Vagina (tissue), 2 donors: Measurements from ENCODE around the gene MAP1B. TPM values are rescaled to one million over a fixed set of nuclear protein-coding genes. Genes with fewer than 3 reads are reported as not detected.

Experiments
- DNase-seq, 2 donors: peaks; one replicate each; pipeline ENCODE4 v3.0.0-alpha.2; 2017; ENCODE audit errors: extremely low spot score in 2 of 2
- H3K27ac ChIP-seq: fragments of 200-600 bp; sonication (generic); one replicate; pipeline ENCODE4 v1.5.1; 2019
- H3K27me3 ChIP-seq: fragments of 200-600 bp; sonication (generic); one replicate; pipeline ENCODE4 v1.5.1; 2019
- H3K36me3 ChIP-seq, 2 donors: fragments of 200-600 bp; sonication (generic); one replicate each; pipeline ENCODE4 v1.5.1; 2017 to 2019
- H3K4me1 ChIP-seq: fragments of 200-600 bp; sonication (generic); one replicate; pipeline ENCODE4 v1.5.1; 2019
- H3K4me3 ChIP-seq, 2 donors: fragments of 200-600 bp; sonication (generic); 1 replicate in 1 of 2; 2 replicates in 1 of 2; pipeline ENCODE4 v1.5.1; 2016 to 2019
- H3K9me3 ChIP-seq: fragments of 200-600 bp; sonication (generic); one replicate; pipeline ENCODE4 v1.5.1; 2019
- POLR2A ChIP-seq, 2 donors: fragments of 450-650 bp; IDR thresholded peaks; one replicate each; pipeline ENCODE4 v1.6.1; 2017; ENCODE audit warnings: antibody characterized with exemption in 2 of 2, mild to moderate bottlenecking in 2 of 2, moderate library complexity in 2 of 2
- POLR2AphosphoS5 ChIP-seq, 2 donors: sonication (generic); formaldehyde crosslinking; IDR thresholded peaks; one replicate each; pipeline ENCODE4 v1.9.0; 2017; ENCODE audit warnings: antibody characterized with exemption in 2 of 2, mild to moderate bottlenecking in 2 of 2, low read depth in 1 of 2; ENCODE audit not compliant: insufficient read depth in 1 of 2
- intact Hi-C: fragments of 100-400 bp; cut with DNase I; formaldehyde crosslinking; loops from one replicate; pipeline ENCODE4 v1.15.1; 2023
- total RNA-seq: library from RNA; depleted of rRNA; stranded (reverse); fragments of >200 nt; gene quantifications from one replicate; pipeline ENCODE4 v1.2.3, GENCODE V29; 2016
- TF ChIP-seq, protein P1 (sequence below), 3 experiments: fragments of 450-650 bp in 2 of 3; fragments of 200-600 bp in 1 of 3; sonication (generic) in 1 of 3; IDR thresholded peaks; one replicate each; pipeline ENCODE4 v1.5.1; 2017 to 2019; ENCODE audit warnings: antibody characterized with exemption in 3 of 3, mild to moderate bottlenecking in 2 of 3, moderate library complexity in 2 of 3

Gene MAP1B
- total RNA-seq, 1 donor from 2014 or later: 386 TPM

- intact Hi-C loops: no loop called here
- no peak for DNase-seq
- no peak overlapping the region for H3K27ac ChIP-seq
- no peaks in the 10 kb centered on the region for H3K9me3 ChIP-seq
- no peak overlapping the region for H3K4me3 ChIP-seq
- TF ChIP-seq, protein P1, sequence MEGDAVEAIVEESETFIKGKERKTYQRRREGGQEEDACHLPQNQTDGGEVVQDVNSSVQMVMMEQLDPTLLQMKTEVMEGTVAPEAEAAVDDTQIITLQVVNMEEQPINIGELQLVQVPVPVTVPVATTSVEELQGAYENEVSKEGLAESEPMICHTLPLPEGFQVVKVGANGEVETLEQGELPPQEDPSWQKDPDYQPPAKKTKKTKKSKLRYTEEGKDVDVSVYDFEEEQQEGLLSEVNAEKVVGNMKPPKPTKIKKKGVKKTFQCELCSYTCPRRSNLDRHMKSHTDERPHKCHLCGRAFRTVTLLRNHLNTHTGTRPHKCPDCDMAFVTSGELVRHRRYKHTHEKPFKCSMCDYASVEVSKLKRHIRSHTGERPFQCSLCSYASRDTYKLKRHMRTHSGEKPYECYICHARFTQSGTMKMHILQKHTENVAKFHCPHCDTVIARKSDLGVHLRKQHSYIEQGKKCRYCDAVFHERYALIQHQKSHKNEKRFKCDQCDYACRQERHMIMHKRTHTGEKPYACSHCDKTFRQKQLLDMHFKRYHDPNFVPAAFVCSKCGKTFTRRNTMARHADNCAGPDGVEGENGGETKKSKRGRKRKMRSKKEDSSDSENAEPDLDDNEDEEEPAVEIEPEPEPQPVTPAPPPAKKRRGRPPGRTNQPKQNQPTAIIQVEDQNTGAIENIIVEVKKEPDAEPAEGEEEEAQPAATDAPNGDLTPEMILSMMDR (IDR thresholded peaks at IDR 0.05): no peak
- TF ChIP-seq POLR2AphosphoS5 (IDR thresholded peaks at IDR 0.05; ENCODE audit: insufficient read depth in 1 of 2, low read depth in 1 of 2) (no peak), POLR2A (IDR thresholded peaks at IDR 0.05) (no peak)
- H3K4me1 ChIP-seq: peaks cover 26% of the 10 kb centered on the region
- no peaks in the 10 kb centered on the region for H3K36me3 ChIP-seq
- no peaks in the 10 kb centered on the region for H3K27me3 ChIP-seq
Observed at GRCh38 chr5:72241346-72242003, 134.2 kb downstream of the MAP1B start.

DNA sequence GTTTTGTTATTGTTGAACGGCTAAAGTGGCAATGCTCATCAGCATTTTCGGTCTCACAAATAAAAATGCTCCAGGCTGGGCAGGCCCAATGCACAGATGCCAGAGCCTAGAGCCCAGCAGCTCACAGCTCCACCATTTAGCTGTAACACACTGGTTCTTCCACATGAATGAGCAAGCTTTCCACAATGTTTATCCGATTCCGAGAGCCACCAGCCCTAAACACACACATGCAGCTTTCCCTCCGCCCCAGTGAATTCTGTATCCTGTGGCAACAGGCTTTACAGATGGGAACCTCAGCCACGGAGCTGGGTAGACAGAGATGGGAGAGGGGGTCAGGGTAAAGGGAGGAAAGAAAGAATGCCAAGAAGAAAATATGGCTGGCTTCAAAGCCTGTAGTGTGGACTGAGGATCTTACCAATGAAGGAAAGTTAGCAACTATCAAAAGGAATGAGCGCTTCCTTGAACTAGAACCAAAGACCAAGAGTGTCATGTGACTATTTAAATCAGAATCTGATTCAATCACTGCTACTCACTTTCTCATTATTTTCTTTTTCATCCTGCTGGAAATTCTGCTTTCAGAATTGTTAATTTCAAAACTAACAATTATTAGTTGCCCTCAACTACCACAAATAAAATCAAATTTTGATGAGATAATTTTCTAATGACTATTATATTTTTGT, 135.7 kb downstream of the MAP1B start:
- no peak for DNase-seq
- Histone ChIP-seq H3K4me3 (no peak overlapping the region), H3K27ac (no peak overlapping the region), H3K36me3 (no peaks in the 10 kb centered on the region), H3K27me3 (no peaks in the 10 kb centered on the region), H3K4me1 (peaks cover 40% of the 10 kb centered on the region), H3K9me3 (no peaks in the 10 kb centered on the region)
- no peak for TF ChIP-seq POLR2AphosphoS5 (IDR thresholded peaks at IDR 0.05; ENCODE audit: insufficient read depth in 1 of 2, low read depth in 1 of 2)
- TF ChIP-seq POLR2A (IDR thresholded peaks at IDR 0.05): no peak
- TF ChIP-seq, protein P1 (IDR thresholded peaks at IDR 0.05): no peak
- intact Hi-C loops: no loop called here

GRCh38 chr5:72243706-72244105, 136.4 kb downstream of the MAP1B start:
- TF ChIP-seq POLR2AphosphoS5 (IDR thresholded peaks at IDR 0.05; ENCODE audit: insufficient read depth in 1 of 2, low read depth in 1 of 2): no peak
- TF ChIP-seq POLR2A (IDR thresholded peaks at IDR 0.05): no peak
- TF ChIP-seq, protein P1 (IDR thresholded peaks at IDR 0.05): no peak
- no peaks in the 10 kb centered on the region for H3K27me3 ChIP-seq
- H3K27ac ChIP-seq: no peak overlapping the region
- no peaks in the 10 kb centered on the region for H3K36me3 ChIP-seq
- no peak for DNase-seq
- no peaks in the 10 kb centered on the region for H3K9me3 ChIP-seq
- peaks cover 48% of the 10 kb centered on the region for H3K4me1 ChIP-seq
- no peak overlapping the region for H3K4me3 ChIP-seq
- intact Hi-C loops: no loop called here

- intact Hi-C loops: no loop called here
- no peak overlapping the region for H3K4me3 ChIP-seq
- no peaks in the 10 kb centered on the region for H3K9me3 ChIP-seq
- TF ChIP-seq, protein P1 (IDR thresholded peaks at IDR 0.05): no peak
- TF ChIP-seq POLR2A (IDR thresholded peaks at IDR 0.05) (no peak), POLR2AphosphoS5 (IDR thresholded peaks at IDR 0.05; ENCODE audit: insufficient read depth in 1 of 2, low read depth in 1 of 2) (no peak)
- no peaks in the 10 kb centered on the region for H3K27me3 ChIP-seq
- peak overlapping the region; percentile 69 for H3K27ac ChIP-seq
- H3K4me1 ChIP-seq: peaks cover 52% of the 10 kb centered on the region
- no peak for DNase-seq
- no peaks in the 10 kb centered on the region for H3K36me3 ChIP-seq
Observed at GRCh38 chr5:72244862-72245371, 137.6 kb downstream of the MAP1B start.

DNA sequence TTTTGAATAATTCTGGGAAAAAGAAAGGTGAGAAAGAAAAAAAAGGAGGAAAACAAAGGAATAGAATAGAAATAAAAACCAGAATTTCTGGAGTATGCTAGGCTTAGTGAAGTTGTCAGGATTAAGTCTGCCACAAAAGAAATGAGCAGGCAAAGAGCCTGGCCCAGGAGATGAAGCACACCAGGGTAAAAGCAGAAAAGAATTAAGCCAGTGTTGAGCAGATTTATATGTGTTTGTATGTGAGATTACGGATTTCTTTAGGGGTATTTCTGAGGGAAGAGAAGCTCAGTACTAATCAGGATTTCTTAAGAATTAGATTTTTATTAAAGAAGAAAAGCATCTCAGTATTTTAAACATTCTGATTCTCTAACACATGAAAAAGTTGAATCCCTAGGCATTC, 138.3 kb downstream of the MAP1B start:
- no peak for DNase-seq
- TF ChIP-seq, protein P1 (IDR thresholded peaks at IDR 0.05): no peak
- no peak for TF ChIP-seq POLR2A (IDR thresholded peaks at IDR 0.05)
- no peak for TF ChIP-seq POLR2AphosphoS5 (IDR thresholded peaks at IDR 0.05; ENCODE audit: insufficient read depth in 1 of 2, low read depth in 1 of 2)
- H3K4me1 ChIP-seq: peaks cover 52% of the 10 kb centered on the region
- H3K27ac ChIP-seq: peak overlapping the region; percentile 69
- H3K27me3 ChIP-seq: no peaks in the 10 kb centered on the region
- H3K4me3 ChIP-seq: no peak overlapping the region
- intact Hi-C loops: no loop called here
- no peaks in the 10 kb centered on the region for H3K36me3 ChIP-seq
- no peaks in the 10 kb centered on the region for H3K9me3 ChIP-seq
